Raji (cell line): ENCODE results near the gene ZFYVE27.

Experiments
- POLR2A ChIP-seq: IDR thresholded peaks from 2 replicates; pipeline ENCODE4 v1.6.1; 2011; ENCODE audit warnings: low read depth, low read length, control low read depth; ENCODE audit not compliant: insufficient read depth

The ZFYVE27 gene, protein sequence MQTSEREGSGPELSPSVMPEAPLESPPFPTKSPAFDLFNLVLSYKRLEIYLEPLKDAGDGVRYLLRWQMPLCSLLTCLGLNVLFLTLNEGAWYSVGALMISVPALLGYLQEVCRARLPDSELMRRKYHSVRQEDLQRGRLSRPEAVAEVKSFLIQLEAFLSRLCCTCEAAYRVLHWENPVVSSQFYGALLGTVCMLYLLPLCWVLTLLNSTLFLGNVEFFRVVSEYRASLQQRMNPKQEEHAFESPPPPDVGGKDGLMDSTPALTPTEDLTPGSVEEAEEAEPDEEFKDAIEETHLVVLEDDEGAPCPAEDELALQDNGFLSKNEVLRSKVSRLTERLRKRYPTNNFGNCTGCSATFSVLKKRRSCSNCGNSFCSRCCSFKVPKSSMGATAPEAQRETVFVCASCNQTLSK

DNA sequence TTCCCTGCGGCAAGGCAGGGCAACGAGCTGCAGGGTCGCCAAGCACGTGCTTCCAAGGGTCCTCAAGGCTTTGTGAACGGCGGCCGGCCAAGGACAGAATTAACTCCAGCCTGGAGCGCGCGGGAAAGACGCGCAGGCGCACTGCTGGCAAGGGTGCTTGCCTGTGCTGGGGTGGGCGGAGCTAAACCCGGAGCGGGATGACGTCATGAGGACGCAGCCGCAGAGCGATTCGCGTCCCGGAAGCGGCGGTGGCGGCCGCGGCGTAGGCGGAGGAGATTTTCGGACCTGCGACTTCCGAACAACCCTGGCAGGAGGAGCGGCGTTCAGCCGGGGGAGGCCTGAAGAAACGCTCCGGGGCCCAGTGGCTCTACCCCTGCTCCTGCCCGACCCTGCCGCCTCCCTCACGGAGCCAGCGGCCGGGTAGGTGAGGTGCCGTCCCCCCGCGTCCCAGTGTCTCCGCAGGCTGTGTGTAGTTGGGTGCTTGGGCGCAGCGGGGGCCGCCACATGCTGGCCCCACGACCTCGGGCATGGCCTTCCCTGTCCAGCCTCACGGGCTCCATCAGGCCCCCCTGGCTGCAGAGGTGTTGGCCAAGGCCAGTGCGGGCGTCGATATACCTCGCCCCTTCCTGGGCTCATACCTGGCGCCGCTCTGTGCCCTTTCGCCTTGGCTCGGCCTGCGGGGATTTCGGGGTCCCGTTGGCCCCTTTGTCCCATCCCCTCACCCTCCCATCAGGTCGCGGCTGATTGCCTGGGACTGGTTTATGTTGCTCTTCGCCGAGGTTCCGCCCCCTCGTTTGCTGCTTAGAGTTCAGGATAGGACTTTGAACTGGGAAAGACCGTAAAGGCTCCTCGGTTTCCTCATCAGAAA, at the start of gene ZFYVE27:
ZFYVE27 (plus strand) TSS at position 227 of the 868 bp plus-strand sequence. CDS start 1,350 bp downstream, outside the sequence.
- peak; percentile 92 for TF ChIP-seq POLR2A

DNA sequence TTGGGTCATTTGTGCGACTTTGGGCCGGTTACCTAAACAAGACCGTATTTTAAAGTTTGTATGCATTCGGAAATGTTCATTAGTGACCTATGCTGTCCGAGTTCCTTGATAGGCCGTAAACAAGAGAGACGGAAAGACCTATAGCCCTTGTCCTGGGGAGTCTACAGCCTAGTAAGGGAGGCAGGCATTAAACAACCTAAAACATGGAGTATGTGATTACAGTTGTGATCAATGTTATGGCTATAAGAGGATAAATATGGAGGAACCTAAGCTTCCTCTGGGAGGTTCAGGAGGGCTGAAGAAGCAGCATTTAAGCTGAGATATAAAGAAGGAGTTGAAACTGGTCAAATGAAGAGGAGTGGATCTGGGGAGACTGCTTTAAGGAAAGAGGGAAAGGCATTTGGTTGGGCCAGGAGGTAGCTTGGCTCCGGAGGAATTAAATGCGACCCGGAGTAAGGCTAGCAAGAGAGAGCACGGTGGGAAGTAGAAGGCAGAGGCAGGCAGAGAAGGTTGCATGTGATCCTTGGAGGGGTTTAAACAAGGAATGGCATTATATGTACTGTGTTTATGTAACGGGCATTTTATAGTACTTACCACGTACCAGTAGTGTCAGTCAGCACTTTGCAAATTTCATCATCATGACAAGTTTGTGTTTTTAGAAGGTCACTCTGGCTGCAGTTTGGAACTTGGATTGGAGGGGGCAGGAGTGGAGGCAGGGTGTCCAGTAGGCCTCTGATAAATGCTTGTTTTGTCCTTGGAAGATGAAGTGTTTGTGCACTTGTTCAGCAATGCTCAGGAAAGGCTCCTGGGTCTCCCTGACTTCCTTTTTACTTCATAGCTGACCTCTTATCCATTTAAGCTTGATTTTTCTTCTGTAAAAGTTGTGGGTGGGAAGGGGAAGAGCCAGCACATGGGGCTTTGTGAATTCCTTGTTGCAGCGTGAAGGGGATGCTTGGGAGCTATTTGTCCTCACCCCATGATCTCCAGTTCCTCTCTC, 48.8 kb upstream of the ZFYVE27 start:
- TF ChIP-seq POLR2A, result no peak

DNA sequence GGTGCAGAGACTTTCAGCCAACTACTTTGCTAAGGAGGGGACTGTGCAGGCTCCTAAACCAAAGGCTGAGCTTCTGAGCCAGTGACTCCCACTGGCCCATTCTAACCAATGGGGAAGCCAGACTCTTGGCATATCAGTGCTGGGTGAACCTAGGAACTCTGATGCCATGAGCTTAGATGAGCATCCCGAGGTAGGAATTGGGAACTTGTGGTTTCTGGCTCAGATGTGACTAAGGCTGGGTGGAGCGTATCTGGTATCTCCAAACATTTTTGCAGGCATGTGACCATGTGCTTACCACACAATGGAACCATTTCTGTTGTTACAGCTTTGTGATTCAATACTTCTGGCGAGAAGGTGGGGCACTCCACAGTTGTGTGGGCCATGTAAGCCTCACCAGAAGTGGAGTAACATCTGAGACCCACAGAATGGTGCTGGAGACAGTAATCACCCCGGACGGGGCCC, 47.3 kb upstream of the ZFYVE27 start:
- TF ChIP-seq POLR2A, result no peak

DNA sequence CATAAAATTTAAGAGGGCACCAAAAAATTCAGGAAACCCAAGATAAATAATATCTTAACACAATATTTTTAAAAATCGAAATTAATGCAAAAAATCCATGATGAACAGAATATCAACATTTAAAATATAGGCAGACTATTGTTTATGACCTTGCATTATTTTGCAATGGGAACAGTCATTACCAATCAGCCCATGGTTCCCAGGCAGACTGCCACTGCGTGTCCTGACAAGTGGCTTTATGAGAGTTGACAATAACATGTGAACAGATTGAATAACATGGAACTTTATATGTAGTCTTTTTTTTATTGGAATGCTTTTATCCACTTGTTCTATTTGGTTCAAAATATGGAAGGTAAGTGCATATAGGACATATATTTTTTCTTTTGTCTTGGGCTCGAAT, 46.8 kb upstream of the ZFYVE27 start:
- no peak for TF ChIP-seq POLR2A

DNA sequence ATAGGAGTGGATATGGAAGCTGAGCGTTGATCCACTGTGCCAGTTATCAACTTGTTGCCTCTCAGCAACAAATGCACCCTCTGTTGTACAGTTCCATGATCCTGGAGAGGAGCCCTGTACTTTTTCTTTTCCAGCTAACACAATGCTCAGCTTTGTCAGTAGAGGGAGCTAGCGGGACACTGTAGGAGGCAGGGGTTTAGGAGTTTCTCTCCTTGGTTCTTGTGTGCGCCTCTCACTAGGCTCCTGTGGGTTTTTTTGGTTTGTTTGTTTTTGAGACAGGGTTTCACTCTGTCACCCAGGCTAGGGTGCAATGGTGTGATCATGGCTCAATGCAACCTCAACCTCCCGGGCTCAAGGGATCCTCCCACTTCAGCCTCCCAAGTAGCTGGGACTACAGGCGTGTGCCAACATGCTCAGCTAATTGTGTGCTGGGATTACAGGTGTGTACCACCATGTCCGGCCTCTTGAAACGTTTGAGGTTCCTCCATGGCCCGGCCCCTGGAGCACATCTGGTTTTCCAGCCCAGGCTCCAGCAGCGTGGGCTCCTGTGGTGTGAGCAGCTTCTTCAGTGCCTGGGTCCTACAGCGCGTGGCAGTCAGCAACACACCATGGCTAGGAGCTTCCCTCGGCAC, 35.4 kb upstream of the ZFYVE27 start:
- TF ChIP-seq POLR2A, result no peak

DNA sequence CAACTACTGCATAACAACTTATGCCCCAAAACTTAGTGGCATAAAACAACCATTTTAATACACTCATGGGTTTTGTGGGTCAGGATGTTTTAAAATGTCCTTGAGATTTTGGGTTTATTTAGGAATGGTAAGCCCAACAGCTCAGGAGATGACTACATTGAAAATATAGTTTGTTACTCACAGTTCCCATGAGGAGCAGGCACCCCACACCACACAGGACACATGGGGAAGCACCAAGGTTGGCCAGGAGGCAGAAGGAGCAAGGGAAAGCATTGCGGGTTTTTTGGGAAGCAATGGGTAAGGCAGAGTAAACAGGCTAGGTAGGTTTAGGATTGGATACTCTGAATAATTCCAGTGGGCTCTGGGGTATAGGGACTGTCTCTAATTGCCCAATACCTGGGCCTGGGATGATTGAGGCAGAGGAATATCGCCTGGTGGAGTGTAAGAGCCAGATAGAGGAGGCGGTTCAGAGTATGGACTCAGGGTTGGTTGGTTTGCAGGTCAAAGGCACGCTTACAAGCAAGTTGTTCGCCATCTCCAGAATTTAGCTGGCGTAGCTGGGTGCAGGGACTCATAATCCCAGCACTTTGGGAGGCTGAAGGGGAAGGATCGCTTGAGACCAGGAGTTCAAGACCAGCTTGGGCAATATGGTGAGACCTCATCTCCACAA, 33.4 kb upstream of the ZFYVE27 start:
- no peak for TF ChIP-seq POLR2A

DNA sequence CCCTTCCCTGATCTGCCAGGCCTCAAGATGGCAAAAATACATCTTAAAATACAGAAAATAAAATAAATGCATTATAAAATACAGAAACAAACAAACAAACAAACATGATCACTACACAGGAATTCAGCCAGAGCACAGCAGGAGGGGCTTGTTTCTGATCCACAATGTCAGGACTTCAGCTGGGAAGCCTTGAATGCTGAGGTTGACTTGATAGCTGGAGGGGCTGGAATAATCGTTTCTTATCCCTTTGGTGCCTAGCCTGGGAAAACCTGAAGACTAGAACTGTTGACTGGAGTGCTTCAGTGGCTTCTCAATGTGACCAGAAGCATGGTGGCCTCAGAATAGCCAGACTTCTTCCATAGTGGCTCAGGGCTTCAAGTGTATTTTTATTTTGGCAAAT, 32.6 kb upstream of the ZFYVE27 start:
- TF ChIP-seq POLR2A, result no peak

DNA sequence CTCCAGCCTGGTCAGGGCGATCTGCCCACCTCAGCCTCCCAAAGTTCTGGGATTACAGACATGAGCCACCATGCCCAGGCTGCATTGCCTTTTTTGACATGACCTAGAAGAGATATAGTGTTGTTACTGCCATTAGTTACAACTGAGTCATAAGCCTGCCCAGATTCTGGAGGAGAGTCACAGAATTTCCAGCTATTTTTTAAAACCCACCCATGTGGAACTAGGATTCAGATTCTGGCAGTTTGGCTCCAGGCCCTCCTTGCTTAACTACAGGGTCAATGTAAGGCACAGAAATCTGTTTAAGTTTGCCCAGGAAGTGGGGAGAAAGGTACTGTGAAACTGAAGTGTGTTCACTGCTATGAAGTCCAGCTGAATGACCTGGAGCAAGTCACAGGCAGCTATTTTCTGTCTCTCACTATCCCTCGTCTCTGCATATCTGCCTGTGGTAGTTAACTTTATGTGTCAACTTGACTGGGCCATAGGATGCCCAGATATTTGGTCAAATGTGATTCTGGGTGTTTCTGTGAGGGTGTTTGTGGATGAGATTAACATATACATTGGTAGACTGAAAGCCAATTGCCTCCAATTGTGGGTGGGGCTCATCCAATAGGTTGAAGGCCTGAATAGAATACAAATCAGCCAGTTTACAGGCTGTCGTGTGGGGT, 31.8 kb upstream of the ZFYVE27 start:
- no peak for TF ChIP-seq POLR2A

DNA sequence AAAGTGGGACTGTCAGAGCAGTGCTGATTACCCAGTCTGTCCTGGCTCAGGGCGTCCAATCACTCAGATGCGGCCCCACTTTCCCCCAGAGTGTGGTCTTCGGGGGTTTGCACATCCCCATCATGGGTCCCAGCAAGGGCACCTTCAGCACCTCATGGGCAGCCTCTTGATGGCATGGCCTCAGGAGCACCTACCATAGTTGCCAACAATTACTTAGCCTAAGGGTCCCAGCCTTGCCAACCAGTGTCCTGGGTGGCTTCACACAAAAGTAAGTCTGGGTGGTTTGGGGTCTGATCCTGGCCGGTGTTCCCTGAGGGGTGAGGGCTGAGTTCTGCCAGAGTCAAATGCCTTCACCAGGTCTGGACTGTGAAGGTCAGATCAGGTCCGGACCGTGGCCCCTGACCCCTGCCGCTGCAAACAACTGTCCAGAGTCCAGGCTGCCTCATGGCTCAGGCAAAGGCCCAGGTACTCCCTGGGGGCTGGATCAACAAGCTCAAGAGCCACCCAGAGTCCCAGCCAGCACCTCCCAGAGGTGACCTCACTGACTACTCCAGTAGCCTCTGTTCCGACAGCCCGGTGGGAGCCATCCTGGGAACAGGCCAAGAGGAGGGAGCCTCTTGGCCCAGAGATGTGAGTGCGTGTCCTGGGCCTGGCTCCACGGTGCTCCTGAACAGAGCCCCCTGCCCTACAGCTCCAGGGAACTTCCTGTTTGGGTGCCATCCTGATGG, 29.6 kb upstream of the ZFYVE27 start:
- TF ChIP-seq POLR2A, result no peak

DNA sequence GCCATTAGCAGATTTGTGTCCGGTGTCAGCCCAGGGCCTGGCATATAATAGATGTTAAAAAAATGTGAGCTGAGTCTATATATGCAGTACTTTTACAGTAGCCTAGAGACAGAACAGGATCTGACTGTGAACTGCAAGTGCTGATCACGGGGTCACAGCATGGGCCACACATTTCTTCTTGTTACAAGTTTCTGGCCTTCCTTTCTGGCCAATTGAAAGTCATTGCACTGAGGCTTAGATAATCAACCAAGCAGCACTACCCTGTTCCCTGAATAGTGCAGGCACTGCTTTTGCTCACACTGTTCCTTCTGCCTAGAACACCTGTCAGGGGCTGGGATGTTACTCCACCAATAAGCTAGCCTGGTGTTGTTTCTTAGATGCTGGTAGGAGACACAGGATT, 28.8 kb upstream of the ZFYVE27 start:
- no peak for TF ChIP-seq POLR2A

DNA sequence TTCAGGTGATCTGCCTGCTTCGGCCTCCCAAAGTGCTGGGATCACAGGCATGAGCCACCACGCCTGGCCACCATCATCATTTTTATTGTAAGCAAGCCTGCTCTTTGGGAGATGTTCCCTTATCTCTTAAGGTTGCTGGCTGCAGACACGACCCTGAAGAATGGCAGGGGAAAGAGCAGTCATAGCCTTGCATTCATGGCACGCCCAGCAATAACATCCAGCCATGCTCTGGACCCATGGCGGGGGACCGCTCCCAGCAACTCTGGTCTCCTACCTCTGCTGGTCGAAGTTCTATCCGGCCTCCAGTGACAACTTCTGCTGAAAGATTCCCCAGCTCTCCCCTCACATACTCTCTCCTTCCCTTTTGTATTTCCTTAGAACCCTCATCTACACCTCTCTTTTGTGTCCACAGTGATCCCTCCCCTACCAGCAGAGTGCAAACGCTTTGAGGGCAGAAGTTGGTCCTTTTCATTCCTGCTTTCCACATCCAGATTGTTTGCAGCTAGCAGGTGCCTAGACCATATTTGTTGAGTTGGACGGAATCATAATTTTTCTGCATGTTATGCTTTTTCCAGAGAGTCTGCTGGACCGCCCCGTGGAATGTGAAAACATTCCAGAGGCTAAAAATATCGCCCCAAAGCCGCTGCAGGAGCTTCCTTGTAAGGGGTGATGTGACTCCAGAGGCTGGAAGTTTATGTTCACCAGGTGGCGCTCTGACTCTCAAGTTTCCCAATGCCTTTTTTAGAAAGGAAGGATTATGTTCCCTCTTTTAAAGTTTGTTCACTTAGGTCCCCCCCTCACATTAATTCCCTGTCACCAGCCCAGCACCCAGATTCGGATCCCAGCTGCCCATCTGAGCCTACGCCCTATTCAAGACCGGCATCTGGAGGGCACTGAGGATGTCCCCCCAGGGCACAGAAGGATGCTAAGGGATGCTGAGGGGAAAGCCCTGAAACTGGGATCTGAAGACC, 27.7 kb upstream of the ZFYVE27 start:
- TF ChIP-seq POLR2A, result no peak
